HepG2 (cell line): ENCODE results near the gene CENPB. TPM values are rescaled to one million over a fixed set of nuclear protein-coding genes. Genes with fewer than 3 reads are reported as not detected.

Experiments used
- ESRRA ChIP-seq: sonication (generic); formaldehyde crosslinking; IDR thresholded peaks from 2 replicates; pipeline ENCODE4 v1.5.1; 2020; ENCODE audit warnings: mild to moderate bottlenecking, low read depth, missing genetic modification reagents
- HIVEP1 ChIP-seq: sonication (generic); formaldehyde crosslinking; IDR thresholded peaks from 2 replicates; pipeline ENCODE4 v1.4.0; 2020; ENCODE audit warnings: mild to moderate bottlenecking, missing genetic modification reagents
- HOXA7 ChIP-seq: sonication (generic); formaldehyde crosslinking; IDR thresholded peaks from 2 replicates; pipeline ENCODE4 v1.8.1; 2022; ENCODE audit warnings: mild to moderate bottlenecking, missing genetic modification reagents, moderate library complexity
- YEATS4 ChIP-seq: sonication (generic); formaldehyde crosslinking; IDR thresholded peaks from 2 replicates; pipeline ENCODE4 v1.4.0; 2020; ENCODE audit warnings: missing genetic modification reagents, borderline replicate concordance
- ZBTB7B ChIP-seq: sonication (generic); formaldehyde crosslinking; IDR thresholded peaks from 2 replicates; pipeline ENCODE4 v1.4.0; 2020; ENCODE audit warnings: missing genetic modification reagents
- ZNF260 ChIP-seq: sonication (generic); formaldehyde crosslinking; IDR thresholded peaks from 2 replicates; pipeline ENCODE4 v1.4.0; 2020; ENCODE audit warnings: missing genetic modification reagents, low read depth, mild to moderate bottlenecking, borderline replicate concordance
- ZNF446 ChIP-seq: sonication (generic); formaldehyde crosslinking; IDR thresholded peaks from 2 replicates; pipeline ENCODE4 v1.5.0; 2020; ENCODE audit warnings: mild to moderate bottlenecking, missing genetic modification reagents
- ZNF614 ChIP-seq: IDR thresholded peaks from 2 replicates; pipeline ENCODE4 v1.6.1; 2018; ENCODE audit warnings: missing biosample characterization, missing genetic modification reagents, inconsistent platforms, borderline replicate concordance
- polyA plus RNA-seq, 8 experiments: library from polyadenylated mRNA; depleted of rRNA in 3 of 8; stranded (reverse) in 7 of 8; unstranded in 1 of 8; fragments of >200 nt; fragmentation: Illumina TruSeq in 4 of 8; extraction: Trizol in 4 of 8; gene quantifications; 2 replicates each; pipeline versions ENCODE4 v1.2.1 to v1.2.3, GENCODE V29; 2011 to 2016; ENCODE audit warnings: low read depth in 4 of 8, missing spikeins in 1 of 8, mixed read lengths in 1 of 8; ENCODE audit not compliant: insufficient read depth in 1 of 8
- total RNA-seq, 5 experiments: library from RNA; depleted of rRNA; stranded (reverse); fragments of >200 nt; fragmentation: Illumina TruSeq; extraction: Trizol; gene quantifications; 2 replicates each; pipeline ENCODE4 v1.2.3, GENCODE V29; 2016; ENCODE audit warnings: low read depth in 1 of 5
- TF ChIP-seq, protein P1 (sequence below): sonication (generic); formaldehyde crosslinking; IDR thresholded peaks from 2 replicates; pipeline ENCODE4 v1.4.0; 2020; ENCODE audit warnings: missing genetic modification reagents
- TF ChIP-seq, protein P2 (sequence below): sonication (generic); formaldehyde crosslinking; conservative IDR thresholded peaks from 2 replicates; pipeline ENCODE4 v1.8.1; 2023; ENCODE audit warnings: missing genetic modification reagents
- TF ChIP-seq, protein P3 (sequence below), 2 experiments: IDR thresholded peaks; 2 replicates each; pipeline ENCODE4 v1.6.1; 2011 to 2012; ENCODE audit warnings: low read length in 2 of 2, borderline replicate concordance in 1 of 2, low read depth in 1 of 2, mild to moderate bottlenecking in 1 of 2, moderate library complexity in 1 of 2
- TF ChIP-seq, protein P4 (sequence below): sonication (generic); formaldehyde crosslinking; IDR thresholded peaks from 2 replicates; pipeline ENCODE4 v1.5.0; 2020; ENCODE audit warnings: mild to moderate bottlenecking, missing genetic modification reagents, moderate library complexity
- TF ChIP-seq, protein P5 (sequence below): sonication (generic); formaldehyde crosslinking; IDR thresholded peaks from 2 replicates; pipeline ENCODE4 v1.4.0; 2020; ENCODE audit warnings: mild to moderate bottlenecking, missing genetic modification reagents

The CENPB gene
- total and polyA plus RNA-seq, 2 of the 13 experiments (the other 11 are each of a cell fraction or from before 2014, with no cell fraction given) = 10.4 to 54.5 TPM

DNA sequence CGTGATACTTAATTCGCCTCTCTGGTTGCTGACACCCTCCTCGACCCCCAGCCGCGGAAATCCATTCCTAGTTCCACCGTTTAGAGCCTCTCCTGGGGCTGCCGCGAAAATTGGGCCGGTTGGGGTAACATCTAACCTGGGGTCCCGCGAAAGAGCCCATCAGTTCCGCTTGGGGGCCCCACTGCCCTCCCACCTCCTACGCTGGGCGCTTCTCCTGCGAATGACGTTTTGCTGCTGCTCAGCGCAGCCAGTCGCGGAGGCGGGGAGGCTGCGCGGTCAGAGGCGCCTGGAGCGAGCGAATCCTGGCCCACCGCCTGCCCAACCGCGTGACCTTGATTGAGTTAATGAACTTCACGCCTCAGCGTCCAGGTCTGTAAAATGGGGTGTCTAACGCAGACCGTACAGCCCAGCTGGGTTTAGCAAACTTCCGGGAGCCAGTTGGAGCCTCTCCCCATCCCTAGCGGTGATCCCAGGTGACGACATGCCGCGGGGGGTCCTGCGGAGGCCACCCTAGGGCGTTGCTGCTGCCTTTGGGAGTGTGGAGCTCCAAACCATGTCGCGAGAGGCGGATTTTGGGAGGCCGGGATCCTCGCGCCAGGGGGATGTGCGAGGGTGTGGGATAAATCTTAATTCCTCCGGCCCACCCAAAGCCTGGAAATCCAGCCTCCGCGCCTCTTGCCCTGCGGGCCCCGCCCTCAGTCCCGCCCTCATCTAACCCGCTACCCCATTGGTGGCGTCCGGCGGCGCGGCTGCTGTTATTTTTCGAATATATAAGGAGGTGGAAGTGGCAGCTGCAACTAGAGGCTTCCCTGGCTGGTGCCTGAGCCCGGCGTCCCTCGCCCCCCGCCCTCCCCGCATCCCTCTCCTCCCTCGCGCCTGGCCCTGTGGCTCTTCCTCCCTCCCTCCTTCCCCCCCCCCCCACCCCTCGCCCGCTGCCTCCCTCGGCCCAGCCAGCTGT lies 9.2 kb upstream of the CENPB start, which contains the start of gene CDC25B (continued):
- TF ChIP-seq ZNF260 (CRISPR knock-in tag) = no peak
- peak; percentile 22 for TF ChIP-seq ZNF446 (CRISPR knock-in tag)
- peak; percentile 77 for TF ChIP-seq YEATS4 (CRISPR knock-in tag)
- peak; percentile 81; the same call in 1 of the 2 replicates for TF ChIP-seq ESRRA (CRISPR knock-in tag)
- TF ChIP-seq HIVEP1 (CRISPR knock-in tag) = peak; percentile 72
- TF ChIP-seq, protein P1, sequence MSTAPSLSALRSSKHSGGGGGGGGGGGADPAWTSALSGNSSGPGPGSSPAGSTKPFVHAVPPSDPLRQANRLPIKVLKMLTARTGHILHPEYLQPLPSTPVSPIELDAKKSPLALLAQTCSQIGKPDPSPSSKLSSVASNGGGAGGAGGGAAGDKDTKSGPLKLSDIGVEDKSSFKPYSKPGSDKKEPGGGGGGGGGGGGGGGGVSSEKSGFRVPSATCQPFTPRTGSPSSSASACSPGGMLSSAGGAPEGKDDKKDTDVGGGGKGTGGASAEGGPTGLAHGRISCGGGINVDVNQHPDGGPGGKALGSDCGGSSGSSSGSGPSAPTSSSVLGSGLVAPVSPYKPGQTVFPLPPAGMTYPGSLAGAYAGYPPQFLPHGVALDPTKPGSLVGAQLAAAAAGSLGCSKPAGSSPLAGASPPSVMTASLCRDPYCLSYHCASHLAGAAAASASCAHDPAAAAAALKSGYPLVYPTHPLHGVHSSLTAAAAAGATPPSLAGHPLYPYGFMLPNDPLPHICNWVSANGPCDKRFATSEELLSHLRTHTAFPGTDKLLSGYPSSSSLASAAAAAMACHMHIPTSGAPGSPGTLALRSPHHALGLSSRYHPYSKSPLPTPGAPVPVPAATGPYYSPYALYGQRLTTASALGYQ (CRISPR knock-in tag) = 0 out of 2 replicates have a peak, but pooled peaks have one; percentile 6
- TF ChIP-seq ZNF614 (CRISPR knock-in tag) = peak; percentile 70; the same call in 1 of the 2 replicates
- TF ChIP-seq, protein P2, sequence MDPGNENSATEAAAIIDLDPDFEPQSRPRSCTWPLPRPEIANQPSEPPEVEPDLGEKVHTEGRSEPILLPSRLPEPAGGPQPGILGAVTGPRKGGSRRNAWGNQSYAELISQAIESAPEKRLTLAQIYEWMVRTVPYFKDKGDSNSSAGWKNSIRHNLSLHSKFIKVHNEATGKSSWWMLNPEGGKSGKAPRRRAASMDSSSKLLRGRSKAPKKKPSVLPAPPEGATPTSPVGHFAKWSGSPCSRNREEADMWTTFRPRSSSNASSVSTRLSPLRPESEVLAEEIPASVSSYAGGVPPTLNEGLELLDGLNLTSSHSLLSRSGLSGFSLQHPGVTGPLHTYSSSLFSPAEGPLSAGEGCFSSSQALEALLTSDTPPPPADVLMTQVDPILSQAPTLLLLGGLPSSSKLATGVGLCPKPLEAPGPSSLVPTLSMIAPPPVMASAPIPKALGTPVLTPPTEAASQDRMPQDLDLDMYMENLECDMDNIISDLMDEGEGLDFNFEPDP (CRISPR knock-in tag) = no peak
- TF ChIP-seq, protein P3, sequence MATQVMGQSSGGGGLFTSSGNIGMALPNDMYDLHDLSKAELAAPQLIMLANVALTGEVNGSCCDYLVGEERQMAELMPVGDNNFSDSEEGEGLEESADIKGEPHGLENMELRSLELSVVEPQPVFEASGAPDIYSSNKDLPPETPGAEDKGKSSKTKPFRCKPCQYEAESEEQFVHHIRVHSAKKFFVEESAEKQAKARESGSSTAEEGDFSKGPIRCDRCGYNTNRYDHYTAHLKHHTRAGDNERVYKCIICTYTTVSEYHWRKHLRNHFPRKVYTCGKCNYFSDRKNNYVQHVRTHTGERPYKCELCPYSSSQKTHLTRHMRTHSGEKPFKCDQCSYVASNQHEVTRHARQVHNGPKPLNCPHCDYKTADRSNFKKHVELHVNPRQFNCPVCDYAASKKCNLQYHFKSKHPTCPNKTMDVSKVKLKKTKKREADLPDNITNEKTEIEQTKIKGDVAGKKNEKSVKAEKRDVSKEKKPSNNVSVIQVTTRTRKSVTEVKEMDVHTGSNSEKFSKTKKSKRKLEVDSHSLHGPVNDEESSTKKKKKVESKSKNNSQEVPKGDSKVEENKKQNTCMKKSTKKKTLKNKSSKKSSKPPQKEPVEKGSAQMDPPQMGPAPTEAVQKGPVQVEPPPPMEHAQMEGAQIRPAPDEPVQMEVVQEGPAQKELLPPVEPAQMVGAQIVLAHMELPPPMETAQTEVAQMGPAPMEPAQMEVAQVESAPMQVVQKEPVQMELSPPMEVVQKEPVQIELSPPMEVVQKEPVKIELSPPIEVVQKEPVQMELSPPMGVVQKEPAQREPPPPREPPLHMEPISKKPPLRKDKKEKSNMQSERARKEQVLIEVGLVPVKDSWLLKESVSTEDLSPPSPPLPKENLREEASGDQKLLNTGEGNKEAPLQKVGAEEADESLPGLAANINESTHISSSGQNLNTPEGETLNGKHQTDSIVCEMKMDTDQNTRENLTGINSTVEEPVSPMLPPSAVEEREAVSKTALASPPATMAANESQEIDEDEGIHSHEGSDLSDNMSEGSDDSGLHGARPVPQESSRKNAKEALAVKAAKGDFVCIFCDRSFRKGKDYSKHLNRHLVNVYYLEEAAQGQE (IDR thresholded peaks at IDR 0.05; ENCODE audit: borderline replicate concordance in 1 of 2, low read depth in 1 of 2, low read length in 2 of 2) = no peak; a peak in 1 of 4 replicates
- TF ChIP-seq, protein P4, sequence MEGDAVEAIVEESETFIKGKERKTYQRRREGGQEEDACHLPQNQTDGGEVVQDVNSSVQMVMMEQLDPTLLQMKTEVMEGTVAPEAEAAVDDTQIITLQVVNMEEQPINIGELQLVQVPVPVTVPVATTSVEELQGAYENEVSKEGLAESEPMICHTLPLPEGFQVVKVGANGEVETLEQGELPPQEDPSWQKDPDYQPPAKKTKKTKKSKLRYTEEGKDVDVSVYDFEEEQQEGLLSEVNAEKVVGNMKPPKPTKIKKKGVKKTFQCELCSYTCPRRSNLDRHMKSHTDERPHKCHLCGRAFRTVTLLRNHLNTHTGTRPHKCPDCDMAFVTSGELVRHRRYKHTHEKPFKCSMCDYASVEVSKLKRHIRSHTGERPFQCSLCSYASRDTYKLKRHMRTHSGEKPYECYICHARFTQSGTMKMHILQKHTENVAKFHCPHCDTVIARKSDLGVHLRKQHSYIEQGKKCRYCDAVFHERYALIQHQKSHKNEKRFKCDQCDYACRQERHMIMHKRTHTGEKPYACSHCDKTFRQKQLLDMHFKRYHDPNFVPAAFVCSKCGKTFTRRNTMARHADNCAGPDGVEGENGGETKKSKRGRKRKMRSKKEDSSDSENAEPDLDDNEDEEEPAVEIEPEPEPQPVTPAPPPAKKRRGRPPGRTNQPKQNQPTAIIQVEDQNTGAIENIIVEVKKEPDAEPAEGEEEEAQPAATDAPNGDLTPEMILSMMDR (CRISPR knock-in tag) = peak; percentile 57
- TF ChIP-seq HOXA7 (CRISPR knock-in tag) = no peak
- TF ChIP-seq, protein P5, sequence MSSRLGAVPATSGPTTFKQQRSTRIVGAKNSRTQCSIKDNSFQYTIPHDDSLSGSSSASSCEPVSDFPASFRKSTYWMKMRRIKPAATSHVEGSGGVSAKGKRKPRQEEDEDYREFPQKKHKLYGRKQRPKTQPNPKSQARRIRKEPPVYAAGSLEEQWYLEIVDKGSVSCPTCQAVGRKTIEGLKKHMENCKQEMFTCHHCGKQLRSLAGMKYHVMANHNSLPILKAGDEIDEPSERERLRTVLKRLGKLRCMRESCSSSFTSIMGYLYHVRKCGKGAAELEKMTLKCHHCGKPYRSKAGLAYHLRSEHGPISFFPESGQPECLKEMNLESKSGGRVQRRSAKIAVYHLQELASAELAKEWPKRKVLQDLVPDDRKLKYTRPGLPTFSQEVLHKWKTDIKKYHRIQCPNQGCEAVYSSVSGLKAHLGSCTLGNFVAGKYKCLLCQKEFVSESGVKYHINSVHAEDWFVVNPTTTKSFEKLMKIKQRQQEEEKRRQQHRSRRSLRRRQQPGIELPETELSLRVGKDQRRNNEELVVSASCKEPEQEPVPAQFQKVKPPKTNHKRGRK (CRISPR knock-in tag) = no peak
- 0 out of 2 replicates have a peak, but pooled peaks have one; percentile 74 for TF ChIP-seq ZBTB7B (CRISPR knock-in tag)
